Dermis microvascular lymphatic vessel endothelial cell (primary cell): ENCODE data around the gene AURKB. TPM values are rescaled to one million over a fixed set of nuclear protein-coding genes. Genes with fewer than 3 reads are reported as not detected.
"Not testable (repeated sequence)": the region's sequence is repeated elsewhere in the genome, so short reads cannot be mapped to it uniquely, and the experiment has no call there.

Experiments used
- DNase-seq, 2 donors: peaks; one replicate each; pipeline versions ENCODE4 v3.0.0 to v3.0.0-alpha.2; 2010; ENCODE audit warnings: low read depth in 2 of 2
- total RNA-seq: library from RNA; depleted of rRNA; stranded (reverse); fragments of >200 nt; gene quantifications from 2 replicates; pipeline ENCODE4 v1.2.1, GENCODE V29; 2014

The AURKB gene
- 15.4 and 30.7 TPM in 2 replicates for total RNA-seq

GRCh38 chr17:8209907-8210760 is at the start of gene AURKB:
Gene AURKB, minus strand, starts transcription at chr17:8210575. Its CDS starts 351 bp downstream, at chr17:8210224.
- peak; percentile 95 to 97 for DNase-seq

GRCh38 chr17:8257801-8258200 is 47.4 kb upstream of the AURKB start:
- no peak for DNase-seq

GRCh38 chr17:8256691-8257090 is 46.3 kb upstream of the AURKB start:
- DNase-seq = no peak

- no peak for DNase-seq
Measured at GRCh38 chr17:8256291-8256690, 45.9 kb upstream of the AURKB start.

- no peak for DNase-seq
Measured at GRCh38 chr17:8255499-8255898, 45.1 kb upstream of the AURKB start.

GRCh38 chr17:8254881-8255280 is 44.5 kb upstream of the AURKB start:
- no peak for DNase-seq

- peak; percentile 31 to 69 for DNase-seq
Measured at GRCh38 chr17:8253801-8254200, 43.4 kb upstream of the AURKB start.

- DNase-seq = not testable (repeated sequence)
Measured at GRCh38 chr17:8251411-8251810, 41.0 kb upstream of the AURKB start.

- no peak for DNase-seq
Measured at GRCh38 chr17:8249621-8250500, 39.5 kb upstream of the AURKB start.

- peak; percentile 82 to 93 for DNase-seq
Measured at GRCh38 chr17:8248751-8249607, 38.6 kb upstream of the AURKB start, which contains the start of gene PFAS. Gene PFAS, plus strand, starts transcription at chr17:8249289. Its CDS starts 4,649 bp downstream, at chr17:8253938.

- no peak for DNase-seq
Measured at GRCh38 chr17:8244768-8245167, 34.4 kb upstream of the AURKB start.

- no peak for DNase-seq
Measured at GRCh38 chr17:8243827-8244226, 33.5 kb upstream of the AURKB start.

GRCh38 chr17:8237886-8238285 is 27.5 kb upstream of the AURKB start:
- DNase-seq = no peak

- no peak for DNase-seq
Measured at GRCh38 chr17:8237175-8237574, 26.8 kb upstream of the AURKB start.

GRCh38 chr17:8235676-8236075 is 25.3 kb upstream of the AURKB start:
- no peak for DNase-seq

GRCh38 chr17:8234361-8235270 is 24.2 kb upstream of the AURKB start:
- no peak for DNase-seq

GRCh38 chr17:8231701-8232100 is 21.3 kb upstream of the AURKB start:
- no peak for DNase-seq

GRCh38 chr17:8227238-8227581 is 16.8 kb upstream of the AURKB start:
- DNase-seq = no peak

- peak; percentile 84 to 93 for DNase-seq
Measured at GRCh38 chr17:8226536-8227237, 16.3 kb upstream of the AURKB start.
